HG03378 (cell line): ENCODE results near the gene CAGE1.
"Not testable (repeated sequence)": the region's sequence is repeated elsewhere in the genome, so short reads cannot be mapped to it uniquely, and the experiment has no call there.

ENCODE experiments used
- ATAC-seq: cut with Tn5 transposase; IDR thresholded peaks from one replicate; pipeline ENCODE4 v1.9.1; 2021; ENCODE audit warnings: mild to moderate bottlenecking, moderate library complexity; ENCODE audit not compliant: unreplicated experiment

CAGE1 gene

GRCh38 chr6:7341271-7341670 is 48.3 kb downstream of the CAGE1 start:
- ATAC-seq = no peak

DNA sequence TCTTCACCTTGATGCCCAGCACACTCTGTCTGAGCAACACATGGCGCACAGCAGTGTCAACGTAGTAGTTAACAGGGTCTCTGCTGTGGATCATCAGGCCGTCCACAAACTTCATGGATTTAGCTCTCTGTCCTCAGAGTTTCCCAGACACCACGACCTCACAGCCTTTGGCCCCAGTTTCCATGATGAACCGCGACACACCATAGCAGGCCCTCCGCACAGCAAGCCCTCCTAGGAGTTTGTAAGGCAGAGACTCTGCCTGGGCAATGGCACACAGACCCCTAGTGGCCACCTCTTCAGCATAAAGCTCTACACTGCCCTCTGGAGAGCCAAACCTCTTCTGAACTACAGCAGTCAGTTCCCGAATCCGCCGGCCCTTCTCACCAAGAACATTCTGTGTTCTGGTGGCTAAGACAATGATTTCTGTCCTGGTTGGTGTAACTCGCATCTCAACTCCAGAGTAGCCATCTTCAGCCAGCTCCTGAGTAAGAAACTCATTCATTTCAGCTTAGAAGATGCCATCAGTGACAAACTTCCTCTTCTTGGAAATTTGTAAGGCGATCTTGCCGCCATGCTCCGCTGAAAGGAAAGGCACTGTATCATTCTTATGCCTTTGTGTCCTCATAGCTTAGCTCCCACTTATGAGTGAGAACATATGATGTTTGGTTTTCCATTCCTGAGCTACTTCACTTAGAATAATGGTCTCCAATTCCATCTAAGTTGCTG is 50.4 kb downstream of the CAGE1 start:
- ATAC-seq = not testable (repeated sequence)

GRCh38 chr6:7338031-7338430 is 51.5 kb downstream of the CAGE1 start:
- no peak for ATAC-seq

DNA sequence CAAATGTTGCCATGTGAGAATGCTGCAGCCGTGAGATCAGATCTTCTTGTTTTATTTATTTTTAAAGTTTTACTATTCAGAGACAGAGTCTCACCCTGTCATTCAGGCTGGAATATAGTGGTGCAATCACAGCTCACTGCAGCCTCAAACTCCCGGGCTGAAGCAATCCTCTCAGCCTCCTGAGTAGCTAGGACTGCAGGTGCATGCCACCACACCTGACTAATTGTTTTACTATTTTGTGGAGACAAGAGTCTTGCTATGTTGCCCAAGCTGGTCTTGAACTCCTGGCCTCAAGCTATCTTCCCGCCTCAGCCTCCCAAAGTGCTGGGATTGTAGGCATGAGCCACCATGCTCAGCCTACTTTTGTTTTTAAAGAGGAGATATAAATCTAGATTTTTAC is 54.0 kb downstream of the CAGE1 start:
- ATAC-seq = no peak

DNA sequence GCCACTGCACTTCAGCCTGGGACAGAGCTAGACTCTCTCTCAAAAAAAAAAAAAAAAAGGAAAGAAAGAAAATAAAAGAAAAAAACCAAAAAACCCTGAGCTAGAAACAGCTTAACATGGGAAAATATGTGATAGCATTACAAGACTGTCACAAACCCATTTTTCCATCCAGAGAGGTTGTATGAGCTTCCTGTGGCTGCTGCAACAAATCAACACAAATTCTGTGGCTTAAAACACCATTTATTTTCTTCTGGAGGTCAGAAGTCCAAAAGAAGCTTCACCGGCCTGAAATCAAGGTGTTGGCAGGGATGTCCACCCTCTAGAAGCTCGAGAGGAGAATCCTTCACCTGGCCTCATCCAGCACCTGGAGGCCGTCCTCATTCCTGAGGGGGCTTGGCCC is 54.9 kb downstream of the CAGE1 start:
- no peak for ATAC-seq

- no peak for ATAC-seq
Measured at GRCh38 chr6:7332090-7332745, 57.3 kb downstream of the CAGE1 start.

DNA sequence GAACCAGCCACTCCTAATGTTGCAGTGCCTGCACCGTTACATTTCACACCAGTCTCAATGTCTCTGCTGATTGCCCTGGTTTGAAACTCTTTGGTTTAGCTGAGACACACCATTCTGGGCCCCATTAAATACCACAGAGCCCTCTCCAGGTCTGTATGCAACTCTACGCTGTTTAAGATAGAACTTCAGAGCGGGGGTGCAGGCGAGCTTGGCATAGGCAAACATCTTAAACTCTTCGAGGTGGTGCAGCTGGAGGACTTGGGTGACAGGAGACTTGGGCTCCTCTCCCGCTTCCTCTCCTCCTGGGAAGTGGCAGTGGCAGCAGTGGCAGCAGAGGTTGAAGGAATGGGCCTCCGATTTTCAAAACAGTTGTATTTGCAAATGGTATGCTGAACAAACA is 58.1 kb downstream of the CAGE1 start:
- ATAC-seq = no peak

DNA sequence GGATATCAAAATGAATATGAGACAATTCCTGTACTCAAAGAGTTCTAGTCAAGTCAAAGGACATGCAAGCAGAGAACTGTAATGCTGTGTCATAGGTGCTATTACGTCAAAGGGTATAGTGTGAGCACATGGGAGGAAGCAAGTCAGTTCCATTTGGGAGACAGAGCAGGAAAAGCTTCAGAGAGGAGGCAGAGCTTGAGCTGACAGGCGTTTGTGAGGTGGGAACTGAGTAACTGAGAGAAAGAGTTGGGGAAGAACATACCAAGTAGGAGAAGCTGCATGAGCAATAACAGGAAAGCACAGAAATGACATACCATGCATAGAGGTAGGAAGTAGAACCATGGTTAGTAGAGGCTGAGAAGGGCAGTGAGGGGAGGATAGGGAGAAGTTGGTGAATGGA is 61.3 kb downstream of the CAGE1 start:
- no peak for ATAC-seq

DNA sequence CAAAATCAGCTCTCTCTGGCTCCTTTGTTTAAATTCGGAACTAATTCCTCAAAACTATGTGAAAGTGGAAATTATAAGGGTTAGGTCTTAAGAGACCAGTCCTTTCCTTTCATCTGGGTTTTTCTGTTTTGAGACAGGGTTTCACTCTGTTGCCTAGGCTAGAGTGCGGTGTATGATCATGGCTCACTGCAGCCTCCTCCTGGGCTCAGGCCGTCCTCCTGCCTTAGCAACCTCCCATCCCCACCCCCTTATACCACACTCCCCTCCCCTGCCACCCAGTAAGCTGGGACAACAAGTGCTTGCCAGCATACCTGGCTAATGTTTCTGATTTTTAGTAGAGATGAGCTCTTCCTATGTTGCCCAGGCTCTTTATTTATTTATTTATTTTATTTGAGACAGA is 63.8 kb downstream of the CAGE1 start:
- no peak for ATAC-seq

DNA sequence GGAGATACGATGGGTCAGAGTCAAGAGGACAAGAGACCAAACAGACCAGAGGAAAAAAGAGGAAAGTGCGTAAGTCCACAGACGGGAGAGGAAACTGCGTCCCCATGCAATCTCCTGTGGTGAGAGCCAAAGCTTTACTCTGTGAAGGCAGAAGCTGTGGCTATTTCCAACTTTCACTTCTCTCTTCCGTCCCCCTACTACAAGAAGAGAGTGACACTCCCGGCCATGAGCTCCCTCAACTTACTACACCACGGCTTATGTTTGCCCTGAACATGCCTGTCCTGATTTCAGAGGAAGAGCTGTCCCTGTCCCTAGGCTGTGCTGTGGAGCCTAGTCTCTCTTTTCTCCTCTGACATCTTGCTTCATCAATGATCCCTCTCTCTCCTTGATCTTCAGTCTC is 65.0 kb downstream of the CAGE1 start:
- ATAC-seq = no peak

- no peak for ATAC-seq
Measured at GRCh38 chr6:7323074-7323473, 66.5 kb downstream of the CAGE1 start.

GRCh38 chr6:7321866-7322265 is 67.7 kb downstream of the CAGE1 start:
- ATAC-seq = not testable (repeated sequence)

DNA sequence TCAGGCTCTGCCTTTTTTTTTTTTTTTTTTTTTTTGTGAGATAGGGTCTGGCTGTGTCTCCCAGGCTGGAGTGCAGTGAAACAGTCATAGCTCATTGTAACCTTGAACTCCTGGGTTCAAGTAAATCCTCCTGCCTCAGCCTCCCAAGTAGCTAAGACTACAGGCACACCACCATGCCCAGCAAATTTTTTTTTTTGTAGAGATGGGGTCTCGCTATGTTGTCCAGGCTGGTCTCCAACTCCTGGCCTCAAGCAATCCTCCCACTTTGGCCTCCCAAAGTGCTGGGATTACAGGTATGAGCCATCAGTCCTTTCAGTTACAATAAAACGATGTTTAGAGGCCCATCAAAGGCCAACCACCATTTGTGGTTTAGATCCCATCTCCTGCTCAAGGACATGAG is 70.1 kb downstream of the CAGE1 start:
- not testable (repeated sequence) for ATAC-seq

GRCh38 chr6:7317538-7317937 is 72.0 kb downstream of the CAGE1 start:
- ATAC-seq = no peak

GRCh38 chr6:7316658-7317533 is 72.6 kb downstream of the CAGE1 start:
- ATAC-seq = no peak

DNA sequence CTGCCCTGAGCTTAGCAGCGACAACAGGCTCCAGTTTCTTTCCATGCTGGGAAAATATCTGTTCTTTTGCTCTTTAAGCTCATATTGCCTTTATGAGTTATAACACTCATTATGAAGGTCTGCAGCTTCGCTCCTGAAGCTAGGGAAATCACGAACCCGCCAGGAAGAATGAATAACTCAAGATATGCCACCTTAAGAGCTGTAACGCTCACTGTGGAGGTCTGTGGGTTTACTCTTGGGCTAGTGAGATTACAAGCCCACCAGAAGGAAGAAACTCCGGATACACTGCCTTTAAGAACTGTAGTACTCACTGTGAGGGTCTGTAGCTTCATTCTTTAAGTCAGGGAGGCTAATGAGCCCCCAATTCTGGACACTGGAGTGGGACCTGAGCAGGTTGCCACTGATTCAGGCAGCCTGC is 73.6 kb downstream of the CAGE1 start:
- no peak for ATAC-seq

DNA sequence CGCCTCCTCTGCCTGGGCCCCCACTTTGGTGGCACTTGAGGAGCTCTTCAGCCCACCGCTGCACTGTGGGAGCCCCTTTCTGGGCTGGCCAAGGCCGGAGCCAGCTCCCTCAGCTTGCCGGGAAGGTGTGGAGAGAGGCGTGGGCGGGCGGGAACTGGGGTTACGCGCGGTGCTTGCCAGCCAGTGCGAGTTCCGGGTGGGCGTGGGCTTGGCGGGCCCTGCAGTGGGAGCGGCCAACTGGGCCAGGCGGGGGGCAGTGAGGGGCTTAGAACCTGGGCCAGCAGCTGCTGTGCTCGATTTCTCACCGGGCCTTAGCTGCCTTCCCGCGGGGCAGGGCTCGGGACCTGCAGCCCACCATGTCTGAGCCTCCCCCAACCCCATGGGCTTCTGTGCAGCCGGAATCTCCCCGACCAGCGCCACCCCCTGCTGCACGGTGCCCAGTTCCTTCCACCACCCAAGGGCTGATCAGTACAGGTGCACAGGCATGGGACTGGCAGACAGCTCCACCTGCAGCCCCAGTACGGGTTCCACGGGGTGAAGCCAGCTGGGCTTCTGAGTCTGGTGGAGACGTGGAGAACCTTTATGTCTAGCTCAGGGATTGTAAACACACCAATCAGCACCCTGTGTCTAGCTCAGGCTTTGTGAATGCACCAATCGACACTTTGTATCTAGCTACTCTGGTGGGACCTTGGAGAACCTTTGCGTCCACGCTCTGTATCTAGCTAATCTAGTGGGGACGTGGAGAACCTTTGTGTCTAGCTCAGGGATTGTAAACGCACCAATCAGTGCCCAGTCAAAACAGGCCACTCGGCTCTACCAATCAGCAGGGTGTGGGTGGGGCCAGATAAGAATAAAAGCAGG is 74.2 kb downstream of the CAGE1 start:
- not testable (repeated sequence) for ATAC-seq

- no peak for ATAC-seq
Measured at GRCh38 chr6:7314414-7314813, 75.1 kb downstream of the CAGE1 start.

- ATAC-seq = peak; percentile 2
Measured at GRCh38 chr6:7313505-7314165, 75.9 kb downstream of the CAGE1 start.
